ENCODE data around the gene CEP290.
"Not testable (repeated sequence)": the region's sequence is repeated elsewhere in the genome, so short reads cannot be mapped to it uniquely, and the experiment has no call there.

The CEP290 gene

DNA sequence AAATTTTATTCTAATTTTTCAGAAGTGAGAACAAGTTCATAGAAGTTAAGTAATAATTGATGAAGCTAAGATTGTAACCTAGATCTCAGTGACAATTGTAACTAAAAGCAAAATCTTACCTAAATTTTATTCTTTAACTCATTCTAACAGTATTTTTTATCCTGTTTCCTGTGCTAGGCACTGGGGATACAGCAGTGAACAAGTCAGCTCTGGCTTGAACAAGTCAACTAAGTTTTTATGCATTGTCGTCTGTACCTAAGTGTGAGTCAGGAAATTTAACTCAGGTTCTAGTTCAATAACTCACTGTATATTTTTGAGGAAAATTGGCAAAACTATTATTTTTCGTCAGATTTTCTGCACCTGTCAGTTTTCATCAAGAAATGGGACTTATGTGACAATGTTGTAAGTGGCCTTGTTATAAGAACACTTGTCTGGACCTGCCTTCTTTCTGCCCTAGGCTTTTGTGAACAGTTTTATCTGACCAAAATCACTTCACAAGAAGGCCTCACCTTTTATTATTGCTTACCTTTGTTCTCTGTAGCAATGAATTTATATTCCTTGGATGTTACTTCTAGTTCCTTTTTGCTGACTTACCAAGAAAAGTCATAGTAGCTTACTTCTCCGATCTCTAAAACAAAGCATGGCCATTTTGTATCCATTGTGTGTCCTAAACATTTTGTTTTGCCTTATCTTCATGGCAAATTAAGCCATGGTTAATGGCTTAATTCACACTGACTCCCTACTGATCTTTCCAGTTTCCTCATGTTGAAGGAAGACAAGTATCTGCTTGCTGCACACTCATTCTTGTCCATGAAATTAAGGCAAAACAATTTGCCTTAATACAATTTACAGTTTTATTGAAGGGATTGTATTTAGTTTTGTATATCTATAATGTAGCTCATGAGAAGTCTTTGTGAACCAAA, 2.9 kb upstream of the CEP290 start:
- FAIRE-seq: no peak
- no peak for DNase-seq (ENCODE audit: insufficient read length, low spot score)

DNA sequence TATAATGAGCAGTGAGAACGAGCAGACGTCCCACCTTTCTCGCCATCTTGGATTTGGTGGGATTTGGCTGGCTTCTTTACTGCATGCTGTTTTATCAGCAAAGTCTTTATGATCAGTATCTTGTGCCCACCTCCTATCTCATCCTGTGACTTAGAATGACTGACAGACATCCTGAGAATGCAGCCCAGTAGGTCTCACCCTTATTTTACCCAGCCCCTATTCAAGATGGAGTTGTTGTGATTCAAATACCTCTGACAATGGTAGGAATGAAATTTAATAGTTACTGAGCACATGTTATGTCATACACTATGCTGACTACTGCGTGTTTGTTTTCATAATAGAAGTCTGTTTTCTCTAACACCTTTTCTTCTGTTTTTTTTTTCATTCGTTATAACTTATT, 2.1 kb upstream of the CEP290 start:
- no peak for DNase-seq (ENCODE audit: insufficient read length, low spot score)
- no peak for FAIRE-seq

- FAIRE-seq (peak; percentile 71), DNase-seq (ENCODE audit: insufficient read length, low spot score) (no peak)
Observed at GRCh38 chr12:88142610-88142991, 713 bp upstream of the CEP290 start.

GRCh38 chr12:88141425-88141773, 489 bp downstream of the CEP290 start:
- DNase-seq (ENCODE audit: insufficient read length, low spot score): no peak
- FAIRE-seq: no peak

- FAIRE-seq: not testable (repeated sequence)
Observed at GRCh38 chr12:88139711-88140110, 2.2 kb downstream of the CEP290 start.

GRCh38 chr12:88133181-88133580, 8.7 kb downstream of the CEP290 start:
- not testable (repeated sequence) for FAIRE-seq

More at GRCh38 chr12:88139711-88140110, 2.2 kb downstream of the CEP290 start:
- DNase-seq (ENCODE audit: insufficient read length, low spot score): not testable (repeated sequence)

GRCh38 chr12:88132392-88132791, 9.5 kb downstream of the CEP290 start:
- no peak for FAIRE-seq

More at GRCh38 chr12:88133181-88133580, 8.7 kb downstream of the CEP290 start:
- not testable (repeated sequence) for DNase-seq (ENCODE audit: insufficient read length, low spot score)

GRCh38 chr12:88127855-88128254, 14.0 kb downstream of the CEP290 start:
- no peak for FAIRE-seq
- DNase-seq (ENCODE audit: insufficient read length, low spot score): no peak

More at GRCh38 chr12:88132392-88132791, 9.5 kb downstream of the CEP290 start:
- no peak for DNase-seq (ENCODE audit: insufficient read length, low spot score)

DNA sequence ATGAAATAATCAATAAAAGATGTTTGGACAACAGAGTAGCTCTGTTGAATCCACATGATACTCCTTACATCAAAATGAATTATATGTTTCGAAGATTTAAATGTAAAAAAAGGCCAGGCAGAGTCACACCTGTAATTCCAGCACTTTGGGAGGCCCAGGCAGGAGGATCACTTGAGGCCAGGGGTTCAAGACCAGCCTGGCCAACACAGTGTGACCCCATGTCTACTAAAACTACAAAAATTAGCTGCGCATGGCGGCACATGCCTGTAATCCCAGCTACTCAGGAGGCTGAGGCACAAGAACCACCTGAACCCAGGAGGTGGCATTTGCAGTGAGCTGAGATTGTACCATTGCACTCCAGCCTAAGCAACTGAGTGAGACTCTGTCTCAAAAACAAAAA, 14.8 kb downstream of the CEP290 start:
- DNase-seq (ENCODE audit: insufficient read length, low spot score) (no peak), FAIRE-seq (no peak)

DNA sequence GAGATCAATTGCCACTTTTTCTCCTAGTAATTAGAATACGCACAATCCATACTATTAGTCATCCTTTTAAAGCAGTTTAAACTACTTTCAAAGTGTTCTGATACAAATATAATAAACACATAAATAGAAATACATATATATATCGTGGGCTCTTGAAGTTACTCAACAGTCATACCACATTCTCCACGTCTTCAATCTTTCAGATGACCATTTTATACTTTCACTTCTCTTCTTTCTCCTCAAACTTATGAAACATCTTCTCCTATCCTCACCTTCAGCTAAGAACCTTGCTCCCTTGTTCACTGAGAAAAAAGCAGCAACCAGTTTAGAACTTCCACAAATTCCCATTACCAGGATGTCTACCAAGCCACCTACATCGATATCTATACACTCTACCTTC, 19.2 kb downstream of the CEP290 start:
- FAIRE-seq (peak; percentile 8), DNase-seq (ENCODE audit: insufficient read length, low spot score) (no peak)

DNA sequence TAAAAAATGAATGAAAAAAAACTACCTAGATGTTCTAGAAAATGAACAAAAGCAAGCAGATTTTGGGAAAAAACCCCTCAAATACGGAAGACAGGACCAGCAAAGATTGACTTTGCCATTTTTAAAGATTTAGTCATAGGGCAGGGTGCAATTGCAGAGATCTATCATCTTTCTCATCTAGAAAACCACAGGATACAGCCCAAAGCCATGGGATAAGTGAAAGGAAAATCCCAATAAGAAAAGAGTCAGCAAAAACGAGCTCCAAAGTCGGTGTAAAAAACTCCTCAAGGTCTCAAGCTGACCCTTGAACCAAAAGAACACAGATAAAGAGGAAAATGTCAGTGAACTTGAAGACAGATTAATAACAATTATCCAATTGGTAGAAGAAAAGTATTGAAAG, 28.0 kb downstream of the CEP290 start:
- FAIRE-seq: peak; percentile 8
- no peak for DNase-seq (ENCODE audit: insufficient read length, low spot score)

DNA sequence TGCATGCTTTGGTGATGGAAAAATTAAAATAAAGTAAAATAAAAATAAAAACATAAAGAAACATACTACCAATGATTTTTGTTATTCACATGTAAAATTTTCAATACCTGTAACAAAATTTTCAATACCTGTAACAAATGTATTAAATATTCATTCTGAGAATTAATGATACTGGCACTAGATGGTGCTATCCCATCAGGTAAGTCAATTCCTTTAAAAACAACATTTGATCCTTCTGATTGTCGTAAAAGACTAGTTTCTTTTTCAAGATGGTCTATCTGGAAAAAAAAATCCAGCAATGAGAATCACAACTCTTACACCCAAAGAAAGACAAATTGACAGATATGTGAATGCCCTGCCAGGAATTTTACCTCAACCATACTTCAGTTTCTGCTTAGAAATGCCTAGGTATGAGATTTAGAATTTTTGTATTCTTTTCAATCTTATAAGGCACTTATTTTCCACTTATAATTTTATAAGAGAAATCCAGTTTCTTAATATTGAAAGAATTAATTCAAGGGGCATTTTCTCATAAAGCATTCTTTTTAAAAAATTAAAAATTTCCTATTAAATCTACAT, 30.7 kb downstream of the CEP290 start:
- DNase-seq (ENCODE audit: insufficient read length, low spot score) (no peak), FAIRE-seq (peak; percentile 54)

- DNase-seq (ENCODE audit: insufficient read length, low spot score) (no peak), FAIRE-seq (no peak)
Observed at GRCh38 chr12:88108021-88108420, 33.9 kb downstream of the CEP290 start.

DNA sequence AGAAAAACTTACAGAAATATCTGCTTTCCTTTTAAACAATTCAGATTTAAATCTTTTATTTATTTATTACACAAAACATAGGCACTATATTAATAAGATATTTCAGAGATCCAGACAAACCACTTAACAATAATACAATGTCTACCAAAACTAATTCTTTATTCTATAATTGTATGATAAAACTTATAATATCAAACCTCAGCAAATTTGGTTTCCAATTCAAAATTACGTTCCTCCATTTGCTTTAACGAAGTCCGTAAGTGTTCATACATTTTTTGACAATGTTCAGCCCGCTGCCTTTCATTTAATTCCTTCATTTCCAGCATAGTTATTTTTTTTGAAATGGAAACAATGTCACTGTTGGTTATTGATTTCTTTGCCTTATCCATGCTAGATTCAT, 48.3 kb downstream of the CEP290 start:
- no peak for DNase-seq (ENCODE audit: insufficient read length, low spot score)
- no peak for FAIRE-seq

- no peak for DNase-seq (ENCODE audit: insufficient read length, low spot score)
- no peak for FAIRE-seq
Observed at GRCh38 chr12:88092771-88093170, 49.1 kb downstream of the CEP290 start.

DNA sequence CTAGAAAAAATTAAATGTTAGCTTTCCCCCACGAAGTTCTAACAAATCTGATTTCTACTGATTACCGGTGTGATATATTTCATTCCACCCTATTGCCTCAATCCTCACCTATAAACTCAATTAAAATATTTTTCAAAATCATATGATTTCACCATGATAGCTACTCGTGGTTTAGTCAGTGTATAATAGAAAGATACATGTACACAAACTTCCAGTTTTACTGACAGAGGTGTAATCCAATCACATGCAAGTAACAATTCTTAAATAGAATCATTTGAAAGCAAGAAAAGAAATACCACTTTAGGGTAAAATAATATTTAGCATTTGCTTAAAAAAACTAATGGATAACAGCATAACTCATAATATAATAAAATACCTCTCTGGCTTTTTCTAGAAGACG, 57.7 kb downstream of the CEP290 start:
- DNase-seq (ENCODE audit: insufficient read length, low spot score): no peak
- no peak for FAIRE-seq

DNA sequence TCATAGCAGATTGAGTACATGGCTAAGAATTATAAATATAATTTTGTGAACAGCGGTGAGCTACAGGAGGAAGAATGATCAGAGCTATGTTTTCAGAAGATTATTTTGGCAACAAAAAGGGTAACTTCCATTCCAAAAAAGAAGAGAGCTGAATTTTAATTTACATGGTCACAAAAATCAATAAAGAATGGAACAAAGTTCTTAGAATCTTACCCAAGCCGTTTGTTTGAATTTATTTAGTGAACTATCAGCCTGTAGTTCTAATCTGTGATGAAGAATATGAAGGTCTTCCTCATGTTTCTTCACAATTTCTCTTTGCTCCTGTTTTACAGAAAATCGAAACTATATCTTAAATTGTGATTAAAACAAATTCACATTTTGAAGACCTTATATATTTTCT, 58.3 kb downstream of the CEP290 start:
- DNase-seq (ENCODE audit: insufficient read length, low spot score) (no peak), FAIRE-seq (no peak)

- FAIRE-seq (no peak), DNase-seq (ENCODE audit: insufficient read length, low spot score) (no peak)
Observed at GRCh38 chr12:88081247-88081646, 60.6 kb downstream of the CEP290 start.

DNA sequence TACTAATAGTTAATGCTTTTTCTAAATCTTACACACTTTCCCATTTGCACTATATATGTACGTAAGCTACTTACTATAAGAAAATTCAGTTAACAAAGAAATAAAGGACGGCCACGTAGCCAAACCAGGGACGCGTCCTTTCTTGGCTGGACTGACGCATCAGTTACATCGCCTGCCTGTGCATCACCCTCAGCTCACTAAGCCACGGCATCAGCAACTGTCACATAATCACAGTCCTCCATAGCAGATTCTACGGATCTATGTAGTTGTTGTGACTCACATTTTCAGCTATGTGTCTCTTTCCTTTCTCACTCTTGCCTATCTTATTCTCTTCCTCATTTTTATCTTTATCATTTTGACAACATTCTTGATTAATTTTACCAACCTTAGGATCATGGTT, 74.6 kb downstream of the CEP290 start:
- FAIRE-seq: no peak
- DNase-seq (ENCODE audit: insufficient read length, low spot score): no peak

GRCh38 chr12:88063375-88063774, 78.5 kb downstream of the CEP290 start:
- peak; percentile 21 for FAIRE-seq

GRCh38 chr12:88062474-88062873, 79.4 kb downstream of the CEP290 start:
- FAIRE-seq: peak; percentile 84
- DNase-seq (ENCODE audit: insufficient read length, low spot score): no peak

More at GRCh38 chr12:88063375-88063774, 78.5 kb downstream of the CEP290 start:
- no peak for DNase-seq (ENCODE audit: insufficient read length, low spot score)

DNA sequence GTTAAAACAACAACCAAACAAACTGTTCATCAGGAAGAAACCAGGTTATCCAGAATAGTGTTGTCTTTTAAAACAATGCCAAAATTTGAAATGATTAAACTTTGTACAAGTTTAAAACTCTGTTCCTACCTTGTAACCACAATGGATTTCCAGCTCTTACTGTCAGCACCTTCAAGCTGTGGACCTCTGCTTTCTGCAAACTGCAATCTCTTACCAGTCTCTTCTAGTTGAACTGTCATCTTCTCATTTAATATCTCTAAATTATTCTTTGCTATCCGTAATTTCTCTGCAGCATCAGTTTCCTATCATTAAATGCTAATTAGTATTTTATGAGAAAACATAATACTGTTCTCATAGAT, 83.2 kb downstream of the CEP290 start:
- no peak for DNase-seq (ENCODE audit: insufficient read length, low spot score)
- no peak for FAIRE-seq

Data from GM19239 (cell line).